ENCODE results near the gene TSPAN2.

Gene TSPAN2

DNA sequence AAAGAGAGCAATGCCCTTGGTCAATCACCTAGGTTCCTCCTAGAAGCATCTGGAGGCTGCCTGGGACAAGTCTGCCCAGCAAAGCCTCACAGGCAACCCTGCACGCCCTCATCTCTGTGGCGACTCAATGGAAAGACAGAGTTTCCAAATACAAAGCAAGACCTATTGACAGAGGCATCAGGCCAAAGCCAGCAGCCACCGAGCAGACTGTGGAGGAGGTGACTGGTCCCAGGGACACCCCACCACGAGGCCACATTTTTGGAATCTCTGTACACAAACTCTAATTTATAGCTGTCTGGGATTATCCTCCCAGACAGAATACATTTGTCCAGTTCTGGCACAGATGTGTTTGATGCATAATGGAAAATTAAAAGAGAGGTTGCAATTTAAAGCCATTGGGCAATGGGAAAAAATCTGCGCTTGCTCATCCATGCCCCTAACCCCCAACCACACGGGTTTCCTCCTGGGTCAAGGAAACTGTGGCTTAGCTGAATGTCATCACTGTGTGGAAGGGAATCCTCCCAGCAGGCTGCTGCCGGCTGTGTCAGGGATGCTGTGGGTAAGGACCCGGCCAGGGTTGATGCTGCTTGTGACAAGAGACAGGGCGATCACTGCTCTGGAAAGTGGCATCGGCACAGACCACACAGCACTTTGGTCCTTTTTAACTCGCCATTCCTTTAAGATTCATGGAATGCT is 14.3 kb downstream of the TSPAN2 start:
- no peak for DNase-seq (ENCODE audit: low read depth in 3 of 3)

- DNase-seq (ENCODE audit: low read depth in 3 of 3), result no peak
Measured at GRCh38 chr1:115073298-115074087, 15.8 kb downstream of the TSPAN2 start.

DNA sequence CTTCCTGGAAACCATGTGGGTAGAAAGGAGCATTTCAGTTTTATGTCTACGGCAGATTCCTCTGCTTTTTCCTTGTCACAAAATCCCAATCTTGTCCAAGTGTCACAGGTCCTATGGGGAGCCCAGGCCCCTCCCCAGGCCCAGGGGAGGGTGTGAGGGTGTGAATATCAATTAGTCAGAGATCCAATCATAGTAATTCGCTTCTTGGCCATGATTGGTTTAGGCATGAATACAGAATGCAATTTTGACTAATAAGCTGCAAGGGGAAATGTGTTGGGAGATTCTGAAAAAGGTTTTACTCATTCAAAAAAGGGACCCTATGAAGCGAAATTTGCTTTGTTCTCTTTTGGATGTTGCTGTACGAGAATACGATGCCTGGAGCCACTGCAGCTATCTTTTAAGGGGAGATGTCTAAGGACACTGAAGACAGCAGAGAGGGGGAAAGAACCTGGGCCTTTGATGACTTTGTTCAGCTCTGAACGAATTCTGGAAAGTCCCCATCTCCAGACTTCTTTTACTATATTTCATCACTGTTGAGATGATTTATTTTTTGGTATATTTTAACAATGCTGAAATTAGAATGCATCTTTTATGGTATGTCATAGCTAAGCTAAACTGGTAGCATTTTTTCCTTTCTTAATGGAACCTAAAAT is 18.2 kb downstream of the TSPAN2 start:
- no peak for DNase-seq (ENCODE audit: low read depth in 3 of 3)

DNA sequence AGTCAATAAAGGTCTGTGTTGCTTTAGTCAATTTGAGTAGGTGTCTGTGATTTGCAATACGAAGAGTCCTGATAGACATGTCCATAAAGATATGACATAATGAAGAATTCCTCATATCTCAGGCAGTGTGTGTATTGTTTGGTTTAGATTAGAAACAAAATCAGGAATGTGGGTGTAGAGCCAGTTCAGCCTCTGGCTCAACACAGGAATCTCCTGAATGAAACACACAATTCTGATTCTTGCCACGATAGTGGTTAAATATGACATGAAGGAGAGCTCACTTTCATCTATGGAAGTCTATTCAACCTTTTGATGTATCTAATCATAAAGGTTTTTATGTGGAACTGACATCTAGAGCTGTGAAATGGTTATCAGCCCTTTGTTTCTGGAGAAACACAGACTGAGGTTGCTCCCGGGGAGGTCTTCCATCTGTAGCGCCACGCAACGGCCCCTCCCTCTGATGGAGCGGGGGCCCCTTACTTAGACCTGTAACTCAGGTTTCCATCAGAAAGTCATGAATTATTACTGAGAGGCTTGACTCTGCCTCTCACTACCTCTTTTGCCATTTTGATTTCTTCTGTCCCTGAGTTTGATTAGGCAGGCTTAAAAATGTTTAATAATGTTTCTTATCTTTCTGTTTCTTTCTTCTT is 19.5 kb downstream of the TSPAN2 start:
- DNase-seq (ENCODE audit: low read depth in 3 of 3), result no peak

DNA sequence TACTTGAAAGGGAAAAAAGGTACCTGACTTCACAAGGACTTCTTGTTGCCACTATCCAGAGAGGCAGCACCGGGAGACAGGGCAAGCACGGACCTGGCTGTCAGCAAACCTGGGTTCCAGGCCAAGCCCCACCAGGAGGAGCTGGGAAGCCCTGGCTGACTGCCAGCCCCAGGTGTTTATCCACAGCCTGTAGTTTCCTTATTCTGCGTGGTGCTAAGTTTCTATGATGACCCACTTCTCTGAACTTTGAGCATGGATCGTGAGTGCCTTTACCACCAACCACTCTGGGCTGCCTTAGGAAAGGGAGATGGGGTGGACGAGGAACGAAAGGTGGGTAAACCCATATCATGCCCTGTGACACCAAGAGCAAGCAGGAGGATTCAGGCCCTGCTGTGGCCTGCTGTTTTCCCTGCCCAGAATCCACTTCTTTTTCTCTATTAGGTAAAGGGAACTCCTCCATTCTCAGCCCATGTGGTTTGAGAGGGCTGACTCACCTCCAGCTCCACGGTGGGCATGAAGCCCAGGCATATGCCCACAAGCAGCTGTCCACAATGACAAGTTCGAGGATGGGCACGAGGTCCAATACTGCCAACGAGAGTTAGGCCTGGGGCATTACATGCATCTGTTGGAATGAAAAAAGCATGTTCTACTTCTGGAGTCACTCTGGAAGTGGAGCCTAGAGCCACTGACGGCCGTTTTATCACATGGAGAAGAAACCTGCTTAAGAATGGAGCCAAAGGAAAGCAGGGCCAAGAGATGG is 20.3 kb downstream of the TSPAN2 start:
- DNase-seq (ENCODE audit: low read depth in 3 of 3), result no peak

GRCh38 chr1:115067161-115067859 is 22.0 kb downstream of the TSPAN2 start:
- no peak for DNase-seq (ENCODE audit: low read depth in 3 of 3)

GRCh38 chr1:115065021-115065420 is 24.3 kb downstream of the TSPAN2 start:
- DNase-seq (ENCODE audit: low read depth in 3 of 3), result no peak

DNA sequence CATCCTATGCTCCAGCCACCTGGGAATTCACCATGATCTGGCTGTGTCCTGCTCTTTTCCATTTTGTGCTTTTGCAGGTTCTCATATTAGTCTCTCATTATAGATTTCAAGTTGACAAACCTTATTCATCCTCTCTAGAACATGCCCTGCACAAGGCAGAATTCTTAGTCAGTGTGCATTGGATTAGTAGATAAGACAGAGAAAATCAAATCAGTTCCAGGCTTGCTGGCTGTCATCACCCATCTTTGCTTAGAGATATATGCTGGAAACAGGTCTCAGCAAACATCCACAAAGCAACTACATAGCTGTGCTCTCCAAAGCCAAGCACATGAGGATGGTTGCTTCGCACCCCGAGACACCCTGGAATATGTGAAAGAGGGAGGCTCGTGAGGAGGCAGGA is 24.8 kb downstream of the TSPAN2 start:
- no peak for DNase-seq (ENCODE audit: low read depth in 3 of 3)

DNA sequence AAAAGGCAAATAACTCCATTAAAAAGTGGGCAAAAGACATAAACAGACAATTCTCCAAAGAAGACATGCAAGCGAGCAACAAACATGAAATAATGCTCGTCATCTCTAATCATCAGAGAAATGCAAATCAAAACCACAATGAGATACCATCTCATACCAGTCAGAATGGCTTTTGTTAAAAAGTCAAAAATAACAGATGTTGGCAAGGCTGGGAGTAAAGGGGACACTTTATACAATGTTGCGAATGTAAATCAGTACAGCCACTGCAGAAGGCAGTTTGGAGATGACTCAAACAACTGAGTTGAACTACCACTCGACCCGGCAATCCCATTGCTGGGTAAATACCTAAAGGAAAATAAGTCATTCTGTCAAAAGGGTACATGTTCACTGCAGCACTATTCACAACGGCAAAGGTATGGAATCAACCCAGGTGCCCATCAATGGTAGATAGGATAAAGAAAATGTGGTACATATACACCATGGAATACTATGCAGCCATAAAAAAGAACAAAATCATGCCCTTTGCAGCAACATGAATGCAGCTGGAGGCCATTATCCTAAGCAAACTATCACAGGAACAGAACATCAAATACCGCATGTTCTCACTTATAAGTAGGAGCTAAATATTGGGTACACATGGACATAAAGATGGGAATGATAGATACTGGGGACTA is 25.9 kb downstream of the TSPAN2 start:
- no peak for DNase-seq (ENCODE audit: low read depth in 3 of 3)

DNA sequence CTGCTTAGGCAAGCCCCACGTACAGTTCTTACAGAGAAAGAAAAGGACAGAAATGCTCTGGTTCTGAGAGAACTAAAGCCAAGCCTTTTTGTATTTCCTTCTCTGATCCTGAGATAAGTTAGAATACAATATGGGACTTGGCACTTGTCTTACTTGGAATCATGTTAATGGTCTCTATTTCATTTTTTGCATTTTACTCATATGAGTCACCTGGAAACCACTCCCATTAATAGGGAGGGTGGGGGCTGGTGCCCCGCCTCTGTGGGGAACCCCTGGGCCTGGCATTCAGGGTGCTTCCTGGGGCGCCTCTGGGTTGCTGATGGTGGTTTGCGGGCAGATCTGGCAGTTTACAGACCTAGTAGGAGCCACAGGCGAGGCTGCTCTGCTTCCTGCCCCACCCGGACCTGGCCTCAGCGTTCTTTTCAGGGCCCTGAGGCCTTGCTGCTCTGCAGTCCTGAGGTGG is 26.7 kb downstream of the TSPAN2 start:
- peak; percentile 47 to 85 (median 74) for DNase-seq (ENCODE audit: low read depth in 3 of 3)

DNA sequence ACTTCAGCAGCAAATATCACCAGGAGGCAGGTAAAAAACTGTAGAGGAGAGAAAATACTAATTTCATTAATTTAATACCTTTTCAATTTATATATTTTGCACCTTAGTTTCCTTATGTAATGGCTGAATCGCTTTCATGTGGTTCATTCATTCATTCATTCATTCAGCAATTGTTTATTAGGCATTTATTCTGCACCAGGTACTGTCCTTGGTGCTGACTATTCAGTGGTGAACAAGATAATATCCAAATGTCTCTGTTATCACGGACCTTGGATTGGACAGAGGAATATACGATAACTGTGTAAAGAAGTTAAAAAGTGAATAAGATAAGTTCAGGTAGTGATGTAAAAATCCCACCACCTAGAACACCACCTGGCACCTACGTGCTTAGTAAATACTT is 28.8 kb downstream of the TSPAN2 start:
- no peak for DNase-seq (ENCODE audit: low read depth in 3 of 3)

GRCh38 chr1:115059316-115059715 is 30.0 kb downstream of the TSPAN2 start:
- no peak for DNase-seq (ENCODE audit: low read depth in 3 of 3)

GRCh38 chr1:115057661-115058254 is 31.5 kb downstream of the TSPAN2 start:
- no peak for DNase-seq (ENCODE audit: low read depth in 3 of 3)

GRCh38 chr1:115056395-115056798 is 32.9 kb downstream of the TSPAN2 start:
- no peak for DNase-seq (ENCODE audit: low read depth in 3 of 3)

- DNase-seq (ENCODE audit: low read depth in 3 of 3), result peak in 2 of 3 experiments; percentile 27 to 36
Measured at GRCh38 chr1:115052454-115053083, 36.7 kb downstream of the TSPAN2 start.

DNA sequence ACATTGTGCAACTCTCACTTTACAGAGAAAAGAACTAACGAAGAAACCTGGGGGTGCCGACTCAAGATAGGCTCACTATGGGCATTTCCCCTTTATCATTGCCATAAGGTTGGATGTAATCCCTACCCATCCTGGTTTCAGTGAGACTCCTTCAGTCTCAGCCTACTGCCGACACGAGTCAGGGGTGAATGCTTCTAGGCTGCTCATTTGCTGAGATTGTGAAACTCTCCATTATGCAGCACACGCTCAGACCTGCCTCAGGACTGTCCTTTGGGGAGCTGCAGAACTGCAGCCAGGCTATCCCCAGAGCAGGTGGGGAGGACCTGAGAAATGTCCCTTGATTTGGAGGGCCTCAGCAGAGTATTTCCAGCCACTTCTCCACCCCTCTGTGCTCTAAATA is 37.5 kb downstream of the TSPAN2 start:
- no peak for DNase-seq (ENCODE audit: low read depth in 3 of 3)

GRCh38 chr1:115046751-115047150 is 42.6 kb downstream of the TSPAN2 start:
- DNase-seq (ENCODE audit: low read depth in 3 of 3), result no peak

DNA sequence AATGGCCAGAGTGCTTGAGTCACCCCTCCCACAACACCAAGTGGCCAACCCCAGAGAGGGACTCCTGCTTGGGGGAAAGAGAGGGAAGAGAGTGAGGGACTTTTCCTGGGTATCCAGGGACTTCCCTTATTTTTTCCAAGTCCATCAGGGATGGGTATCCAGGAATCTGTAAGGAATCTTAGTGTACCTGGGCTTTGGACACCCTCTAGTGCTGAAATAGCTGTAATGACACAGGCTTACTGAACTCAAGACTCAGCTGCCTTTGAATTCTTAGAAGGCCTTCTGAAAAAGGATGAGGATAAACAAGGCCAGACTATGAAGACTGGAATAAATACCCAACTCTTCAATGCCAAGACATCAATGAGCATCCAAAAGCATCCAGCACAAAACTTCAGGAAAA is 47.6 kb downstream of the TSPAN2 start:
- no peak for DNase-seq (ENCODE audit: low read depth in 3 of 3)

- no peak for DNase-seq (ENCODE audit: low read depth in 3 of 3)
Measured at GRCh38 chr1:115040501-115040900, 48.8 kb downstream of the TSPAN2 start.

All from stimulated activated CD4-positive, alpha-beta T cell treated with anti-CD3 and anti-CD28 coated beads, TNF-alpha, amount 100 ng/mL, for 4 hours (primary cell).